Caco-2 (cell line): ENCODE data around the gene MAGIX. TPM values are rescaled to one million over a fixed set of nuclear protein-coding genes. Genes with fewer than 3 reads are reported as not detected.
A peak's percentile ranks its signal among the peaks of the same experiment; 100 is the strongest.
"Not testable (repeated sequence)": the region's sequence is repeated elsewhere in the genome, so short reads cannot be mapped to it uniquely, and the experiment has no call there.

ENCODE experiments used
- BruUV-seq: library from RNA; stranded (reverse); fragments of 400-500 nt; replicated peaks from 2 replicates; lab custom pipeline; 2021; lab: Mats Ljungman, UMichigan
- CTCF ChIA-PET: fragments of 300-600 bp; sonication (Branson Sonifier 250); formaldehyde crosslinking; loops from one replicate; lab custom pipeline; 2022; ENCODE audit warnings: antibody characterized with exemption; lab: Charles Lee
- POLR2A ChIA-PET: fragments of 300-600 bp; sonication (Branson Sonifier 250); formaldehyde crosslinking; loops from one replicate; lab custom pipeline; 2022; ENCODE audit warnings: antibody characterized with exemption; lab: Charles Lee
- DNase-seq, 2 experiments: peaks; one replicate each; pipeline versions ENCODE4 v3.0.0 to v3.0.0-alpha.2; 2020 to 2022
- H3K27me3 ChIP-seq: replicated peaks from 2 replicates; pipeline ENCODE4 v1.6.0; 2011; ENCODE audit warnings: low read length; ENCODE audit not compliant: control insufficient read depth, insufficient read depth
- H3K36me3 ChIP-seq: 2 replicates; pipeline ENCODE4 v1.5.1; 2011; ENCODE audit warnings: low read length; ENCODE audit not compliant: control insufficient read depth, insufficient read depth
- H3K4me1 ChIP-seq: fragments of 250-450 bp; sonication (Bioruptor Pico); 2 replicates; pipeline ENCODE4 v1.5.1; 2020; ENCODE audit warnings: mild to moderate bottlenecking
- H3K4me3 ChIP-seq: 2 replicates; pipeline ENCODE4 v1.5.1; 2011; ENCODE audit warnings: low read depth, mild to moderate bottlenecking, control low read depth, low read length
- H3K9me3 ChIP-seq: fragments of 250-450 bp; sonication (Bioruptor Pico); 2 replicates; pipeline ENCODE4 v1.5.1; 2020; ENCODE audit warnings: mild to moderate bottlenecking, moderate library complexity
- H3K27ac Mint-ChIP-seq: one replicate; pipeline ENCODE4 v1.8.0; 2022; ENCODE audit warnings: mixed read lengths; ENCODE audit not compliant: unreplicated experiment
- H3K27me3 Mint-ChIP-seq: one replicate; pipeline ENCODE4 v1.8.0; 2022; ENCODE audit warnings: mixed read lengths; ENCODE audit not compliant: insufficient read depth, unreplicated experiment
- H3K36me3 Mint-ChIP-seq: one replicate; pipeline ENCODE4 v1.8.0; 2022; ENCODE audit warnings: mild to moderate bottlenecking, mixed read lengths; ENCODE audit not compliant: insufficient read depth, unreplicated experiment
- H3K4me1 Mint-ChIP-seq: one replicate; pipeline ENCODE4 v1.8.0; 2022; ENCODE audit warnings: low read depth, mixed read lengths; ENCODE audit not compliant: unreplicated experiment
- H3K4me3 Mint-ChIP-seq: one replicate; pipeline ENCODE4 v1.8.0; 2022; ENCODE audit warnings: mild to moderate bottlenecking, moderate library complexity, mixed read lengths; ENCODE audit not compliant: unreplicated experiment
- H3K9me3 Mint-ChIP-seq: one replicate; pipeline ENCODE4 v1.8.0; 2022; ENCODE audit warnings: mixed read lengths; ENCODE audit not compliant: unreplicated experiment
- CTCF ChIP-seq, 2 experiments: fragments of 200-600 bp in 1 of 2; IDR thresholded peaks; 1 replicate in 1 of 2; 2 replicates in 1 of 2; pipeline versions ENCODE4 v1.5.1 to v1.8.0; 2011 to 2022; ENCODE audit warnings: antibody characterized with exemption in 1 of 2, control low read depth in 1 of 2, inconsistent platforms in 1 of 2, low read depth in 1 of 2, low read length in 1 of 2, mild to moderate bottlenecking in 1 of 2, moderate library complexity in 1 of 2; ENCODE audit not compliant: insufficient read depth in 1 of 2, severe bottlenecking in 1 of 2, unreplicated experiment in 1 of 2
- intact Hi-C: fragments of 100-400 bp; cut with micrococcal nuclease; formaldehyde crosslinking; loops from one replicate; pipeline ENCODE4 v1.10.0; 2022; ENCODE audit not compliant: unreplicated experiment
- total RNA-seq: library from RNA; stranded (reverse); gene quantifications from 2 replicates; pipeline ENCODE4 v1.2.3, GENCODE V29; 2022

Gene MAGIX
- total RNA-seq, 1 experiment from 2014 or later: 1.5 TPM

- H3K27ac Mint-ChIP-seq: no peak overlapping the region
- Histone ChIP-seq H3K4me1 (peaks cover 10% of the 10 kb centered on the region; the same call in 1 of the 2 replicates), H3K36me3 (no peaks in the 10 kb centered on the region), H3K27me3 (no peaks in the 10 kb centered on the region), H3K4me3 (no peak overlapping the region), H3K9me3 (no peaks in the 10 kb centered on the region)
- no TSS peak for BruUV-seq
- intact Hi-C loops: no loop called here
- ChIA-PET POLR2A (no interaction called here), CTCF (no interaction called here)
- no peaks in the 10 kb centered on the region for H3K27me3 Mint-ChIP-seq
- no peak for DNase-seq
- no peaks in the 10 kb centered on the region for H3K9me3 Mint-ChIP-seq
- peaks cover 4% of the 10 kb centered on the region for H3K36me3 Mint-ChIP-seq
- no peaks in the 10 kb centered on the region for H3K4me1 Mint-ChIP-seq
- TF ChIP-seq CTCF (IDR thresholded peaks at IDR 0.05; ENCODE audit: insufficient read depth in 1 of 2, low read depth in 1 of 2, low read length in 1 of 2, severe bottlenecking in 1 of 2, unreplicated experiment in 1 of 2): no peak
- no peak overlapping the region for H3K4me3 Mint-ChIP-seq
These were observed 14.6 kb upstream of the MAGIX start for GRCh38 chrX:49147936-49148335.

- H3K27ac Mint-ChIP-seq: peak overlapping the region; percentile 64
- H3K36me3 Mint-ChIP-seq, CTCF ChIA-PET, intact Hi-C loops, POLR2A ChIA-PET, H3K4me3 Mint-ChIP-seq, H3K9me3 Mint-ChIP-seq, H3K4me1 Mint-ChIP-seq, H3K36me3 ChIP-seq, BruUV-seq, H3K4me3 ChIP-seq, H3K27me3 Mint-ChIP-seq, H3K9me3 ChIP-seq, H3K27me3 ChIP-seq: not testable (repeated sequence)
- DNase-seq: peak in 1 of 2 experiments; percentile 9
- H3K4me1 ChIP-seq: peaks cover 10% of the 10 kb centered on the region; the same call in 1 of the 2 replicates
These were observed 14.0 kb upstream of the MAGIX start for GRCh38 chrX:49148390-49149100.

GRCh38 chrX:49149291-49149690 lies 13.3 kb upstream of the MAGIX start:
- H3K9me3 Mint-ChIP-seq, H3K9me3 ChIP-seq, H3K4me3 Mint-ChIP-seq, H3K27me3 Mint-ChIP-seq, H3K4me1 Mint-ChIP-seq, DNase-seq, H3K4me3 ChIP-seq, H3K27me3 ChIP-seq, H3K36me3 ChIP-seq, CTCF ChIA-PET, BruUV-seq, intact Hi-C loops, H3K27ac Mint-ChIP-seq, POLR2A ChIA-PET, H3K36me3 Mint-ChIP-seq: not testable (repeated sequence)
- H3K4me1 ChIP-seq: peaks cover 10% of the 10 kb centered on the region; the same call in 1 of the 2 replicates

- no peaks in the 10 kb centered on the region for H3K9me3 Mint-ChIP-seq
- no peaks in the 10 kb centered on the region for H3K36me3 Mint-ChIP-seq
- no peak overlapping the region for H3K4me3 Mint-ChIP-seq
- POLR2A ChIA-PET: no interaction called here
- no peak for DNase-seq
- H3K4me1 ChIP-seq: peaks cover 8% of the 10 kb centered on the region; the same call in 1 of the 2 replicates
- H3K27ac Mint-ChIP-seq: no peak overlapping the region
- H3K4me3 ChIP-seq: no peak overlapping the region
- H3K27me3 ChIP-seq: no peaks in the 10 kb centered on the region
- H3K4me1 Mint-ChIP-seq: no peaks in the 10 kb centered on the region
- no peaks in the 10 kb centered on the region for H3K36me3 ChIP-seq
- BruUV-seq: no TSS peak
- TF ChIP-seq CTCF (IDR thresholded peaks at IDR 0.05; ENCODE audit: insufficient read depth in 1 of 2, low read depth in 1 of 2, low read length in 1 of 2, severe bottlenecking in 1 of 2, unreplicated experiment in 1 of 2): no peak
- intact Hi-C loops: no loop called here
- no peaks in the 10 kb centered on the region for H3K27me3 Mint-ChIP-seq
- H3K9me3 ChIP-seq: no peaks in the 10 kb centered on the region
- CTCF ChIA-PET: no interaction called here
These were observed 9.1 kb upstream of the MAGIX start for GRCh38 chrX:49153467-49153866.
